ENCODE results near the gene PLEKHN1.
A peak's percentile ranks its signal among the peaks of the same experiment; 100 is the strongest.

Gene PLEKHN1, protein sequence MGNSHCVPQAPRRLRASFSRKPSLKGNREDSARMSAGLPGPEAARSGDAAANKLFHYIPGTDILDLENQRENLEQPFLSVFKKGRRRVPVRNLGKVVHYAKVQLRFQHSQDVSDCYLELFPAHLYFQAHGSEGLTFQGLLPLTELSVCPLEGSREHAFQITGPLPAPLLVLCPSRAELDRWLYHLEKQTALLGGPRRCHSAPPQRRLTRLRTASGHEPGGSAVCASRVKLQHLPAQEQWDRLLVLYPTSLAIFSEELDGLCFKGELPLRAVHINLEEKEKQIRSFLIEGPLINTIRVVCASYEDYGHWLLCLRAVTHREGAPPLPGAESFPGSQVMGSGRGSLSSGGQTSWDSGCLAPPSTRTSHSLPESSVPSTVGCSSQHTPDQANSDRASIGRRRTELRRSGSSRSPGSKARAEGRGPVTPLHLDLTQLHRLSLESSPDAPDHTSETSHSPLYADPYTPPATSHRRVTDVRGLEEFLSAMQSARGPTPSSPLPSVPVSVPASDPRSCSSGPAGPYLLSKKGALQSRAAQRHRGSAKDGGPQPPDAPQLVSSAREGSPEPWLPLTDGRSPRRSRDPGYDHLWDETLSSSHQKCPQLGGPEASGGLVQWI

DNA sequence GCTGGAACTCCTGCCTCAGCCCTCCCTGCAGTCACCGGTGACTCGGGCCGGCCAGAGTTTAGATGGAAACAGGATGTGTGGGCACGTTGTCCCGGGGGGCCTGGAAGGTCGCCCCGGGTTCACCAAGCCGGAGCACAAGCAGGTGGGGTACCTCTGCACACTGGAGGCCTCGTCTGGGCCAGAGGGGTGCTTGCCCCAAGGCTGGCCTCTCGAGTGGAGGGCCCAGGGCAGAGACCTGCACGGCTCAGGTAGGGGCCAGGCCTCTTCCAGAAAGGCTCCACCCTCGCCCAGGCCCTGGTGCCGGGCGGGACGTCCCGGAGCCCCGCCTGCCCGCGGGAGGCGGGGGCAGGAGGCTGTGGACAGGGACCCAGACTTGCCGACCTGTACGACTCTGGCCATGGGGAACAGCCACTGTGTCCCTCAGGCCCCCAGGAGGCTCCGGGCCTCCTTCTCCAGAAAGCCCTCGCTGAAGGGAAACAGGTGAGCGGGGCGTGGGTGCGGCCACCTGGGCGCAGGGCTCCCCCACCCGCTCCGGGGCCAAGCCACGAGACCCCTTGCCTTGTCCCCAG, at the start of gene PLEKHN1:
Gene PLEKHN1 (plus strand): TSS at position 348 of the 569 bp plus-strand sequence. CDS start 50 bp downstream, at position 398.
- peak; percentile 81 for DNase-seq (ENCODE audit: low spot score)

- no peak for DNase-seq (ENCODE audit: low spot score)
Observed at GRCh38 chr1:917076-917459, 49.2 kb upstream of the PLEKHN1 start.

- DNase-seq (ENCODE audit: low spot score), result no peak
Observed at GRCh38 chr1:917466-918091, 48.7 kb upstream of the PLEKHN1 start.

- DNase-seq (ENCODE audit: low spot score), result no peak
Observed at GRCh38 chr1:918353-918752, 47.9 kb upstream of the PLEKHN1 start.

DNA sequence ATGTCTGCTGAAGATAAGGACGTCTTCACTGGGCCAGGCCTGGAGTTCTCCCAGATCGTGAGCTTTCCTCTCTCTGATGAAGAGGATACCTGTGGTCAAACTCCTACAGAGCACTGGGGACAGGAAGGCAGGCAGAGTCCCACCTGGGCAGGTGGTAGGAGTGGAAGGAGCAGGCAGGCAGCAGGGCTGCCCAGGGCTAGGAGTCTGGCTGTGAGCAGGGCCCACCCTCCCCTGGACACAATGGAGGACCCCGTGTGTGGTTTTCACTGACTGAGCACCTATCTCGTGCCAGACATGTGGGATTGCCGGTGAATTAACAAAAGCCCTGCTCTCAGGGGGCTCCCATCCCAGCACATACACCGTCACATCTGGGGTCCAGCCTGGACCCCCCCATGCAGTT, 47.4 kb upstream of the PLEKHN1 start:
- no peak for DNase-seq (ENCODE audit: low spot score)

GRCh38 chr1:919271-919872, 46.9 kb upstream of the PLEKHN1 start:
- no peak for DNase-seq (ENCODE audit: low spot score)

- DNase-seq (ENCODE audit: low spot score), result no peak
Observed at GRCh38 chr1:920010-920409, 46.3 kb upstream of the PLEKHN1 start.

GRCh38 chr1:920521-920920, 45.8 kb upstream of the PLEKHN1 start:
- no peak for DNase-seq (ENCODE audit: low spot score)

DNA sequence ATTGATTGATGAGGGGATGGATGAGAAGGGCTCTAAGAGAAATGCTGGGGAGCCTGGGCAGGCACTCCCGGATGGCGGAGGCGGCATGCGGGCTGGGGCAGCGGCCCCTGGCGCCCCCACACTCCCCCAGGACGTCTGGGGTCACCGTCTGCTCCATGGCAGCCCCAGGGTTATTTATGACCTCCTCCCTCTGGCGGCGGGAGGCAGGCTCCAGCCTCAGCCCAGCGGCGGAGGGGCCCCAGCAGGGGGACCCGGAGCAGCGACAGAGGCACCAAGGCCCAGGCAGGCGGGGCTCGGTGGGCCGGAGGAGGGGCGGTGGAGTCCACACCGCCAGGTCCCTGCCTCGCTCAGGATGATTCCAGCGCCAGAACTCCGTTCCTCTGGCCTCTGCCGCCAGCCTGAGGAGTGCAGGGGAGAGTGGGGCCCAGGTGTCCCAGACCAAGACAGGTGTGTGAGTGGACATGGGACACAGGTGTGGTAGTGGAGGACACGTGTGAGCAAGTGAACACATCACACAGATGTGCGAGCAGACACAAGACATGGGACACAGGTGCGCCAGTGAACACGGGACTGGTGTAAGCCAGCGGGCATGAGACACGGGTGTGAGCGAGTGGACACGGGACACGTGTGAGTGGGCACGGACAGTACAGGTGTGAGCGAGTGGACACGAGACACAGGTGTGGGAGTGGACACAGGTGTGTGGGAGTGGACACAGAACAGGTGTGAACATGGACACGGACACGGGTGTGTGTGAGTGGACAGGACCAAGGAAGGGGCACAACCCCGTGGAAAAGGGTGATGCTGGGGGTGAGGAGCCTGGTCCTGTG, 45.1 kb upstream of the PLEKHN1 start:
- DNase-seq (ENCODE audit: low spot score), result peak; percentile 94

DNA sequence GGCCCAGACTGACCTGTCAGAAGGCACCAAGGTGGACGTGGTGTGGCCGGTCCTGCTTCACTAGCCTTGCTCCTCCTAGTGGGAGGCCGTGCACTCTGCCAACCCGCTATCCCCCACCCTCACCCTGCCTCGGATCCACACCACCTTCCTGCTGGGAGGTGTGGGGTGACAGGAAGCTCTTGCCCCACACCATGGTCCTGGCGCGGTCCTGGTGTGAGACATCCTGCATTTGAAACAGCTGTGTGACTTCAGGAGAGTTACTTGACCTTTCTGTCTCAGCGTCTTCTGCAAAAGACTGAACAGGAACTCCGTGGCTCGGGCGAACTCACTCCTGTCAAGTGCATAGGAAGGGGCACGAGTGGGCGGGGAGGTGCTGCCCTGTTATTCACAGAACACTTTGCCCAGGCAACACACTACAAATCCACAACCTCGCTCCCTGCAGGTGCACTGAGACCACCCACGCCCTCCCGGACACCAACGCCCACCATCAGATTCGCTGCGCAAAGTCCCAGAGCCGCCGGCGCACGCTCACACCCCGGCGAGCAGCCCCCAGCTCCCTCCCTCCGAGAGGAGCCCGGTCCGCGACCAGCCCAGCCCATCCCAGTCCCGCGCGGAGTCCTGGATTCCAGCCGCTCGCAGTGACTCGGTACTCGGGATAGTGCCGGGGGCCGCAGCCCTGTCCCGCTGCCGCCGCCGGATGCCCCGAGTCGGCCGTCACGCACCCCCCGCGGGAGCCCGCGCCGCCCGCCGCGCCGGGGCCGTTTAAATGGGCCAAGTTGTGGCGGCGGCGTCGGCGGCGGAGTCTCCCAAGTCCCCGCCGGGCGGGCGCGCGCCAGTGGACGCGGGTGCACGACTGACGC, 42.9 kb upstream of the PLEKHN1 start, which contains the start of gene SAMD11:
Gene SAMD11 (plus strand): TSS at position 793 of the 860 bp plus-strand sequence. CDS start 509 bp downstream, outside the sequence.
- peak; percentile 71 for DNase-seq (ENCODE audit: low spot score)

GRCh38 chr1:923991-924655, 42.2 kb upstream of the PLEKHN1 start:
- DNase-seq (ENCODE audit: low spot score), result peak; percentile 39

DNA sequence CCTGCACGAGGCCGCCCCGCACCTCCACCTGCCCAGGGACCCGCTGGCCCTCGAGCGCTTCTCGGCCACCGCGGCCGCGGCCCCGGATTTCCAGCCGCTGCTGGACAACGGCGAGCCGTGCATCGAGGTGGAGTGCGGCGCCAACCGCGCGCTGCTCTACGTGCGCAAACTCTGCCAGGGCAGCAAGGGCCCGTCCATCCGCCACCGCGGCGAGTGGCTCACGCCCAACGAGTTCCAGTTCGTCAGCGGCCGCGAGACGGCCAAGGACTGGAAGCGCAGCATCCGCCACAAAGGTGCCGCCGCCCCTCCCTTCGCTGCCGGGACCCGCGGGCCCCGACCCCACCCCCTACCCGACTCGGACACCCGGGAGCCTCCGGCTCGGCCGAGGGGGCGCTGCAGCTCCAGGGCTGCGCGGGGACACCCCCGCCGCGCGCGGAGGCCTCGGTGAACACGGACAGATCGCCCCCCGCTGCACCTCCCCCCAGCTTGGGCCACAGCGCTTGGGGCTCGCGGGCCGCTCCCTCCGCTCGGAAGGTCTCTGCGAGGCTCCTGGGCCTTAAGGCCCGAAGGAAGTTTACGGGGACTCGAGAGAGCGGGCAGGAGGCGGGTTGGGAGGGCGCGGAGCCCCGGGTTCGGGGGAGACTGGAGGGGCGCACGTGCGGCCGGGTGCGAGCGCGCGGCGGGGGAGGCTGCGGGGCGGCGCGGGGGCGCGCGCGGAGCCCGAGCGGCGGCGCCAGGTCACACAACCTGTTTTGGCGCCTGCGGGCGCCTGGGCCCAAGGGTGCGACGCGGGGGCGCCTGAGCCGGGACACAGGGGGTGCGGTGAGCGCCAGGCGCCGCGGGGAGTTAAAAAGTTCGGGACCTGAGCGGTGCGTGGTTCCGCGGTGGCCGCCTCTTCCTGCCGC, 41.4 kb upstream of the PLEKHN1 start:
- peak; percentile 60 for DNase-seq (ENCODE audit: low spot score)

GRCh38 chr1:925561-926421, 40.5 kb upstream of the PLEKHN1 start:
- DNase-seq (ENCODE audit: low spot score), result peak; percentile 54

- no peak for DNase-seq (ENCODE audit: low spot score)
Observed at GRCh38 chr1:927234-927633, 39.0 kb upstream of the PLEKHN1 start.

GRCh38 chr1:927748-928147, 38.5 kb upstream of the PLEKHN1 start:
- no peak for DNase-seq (ENCODE audit: low spot score)

DNA sequence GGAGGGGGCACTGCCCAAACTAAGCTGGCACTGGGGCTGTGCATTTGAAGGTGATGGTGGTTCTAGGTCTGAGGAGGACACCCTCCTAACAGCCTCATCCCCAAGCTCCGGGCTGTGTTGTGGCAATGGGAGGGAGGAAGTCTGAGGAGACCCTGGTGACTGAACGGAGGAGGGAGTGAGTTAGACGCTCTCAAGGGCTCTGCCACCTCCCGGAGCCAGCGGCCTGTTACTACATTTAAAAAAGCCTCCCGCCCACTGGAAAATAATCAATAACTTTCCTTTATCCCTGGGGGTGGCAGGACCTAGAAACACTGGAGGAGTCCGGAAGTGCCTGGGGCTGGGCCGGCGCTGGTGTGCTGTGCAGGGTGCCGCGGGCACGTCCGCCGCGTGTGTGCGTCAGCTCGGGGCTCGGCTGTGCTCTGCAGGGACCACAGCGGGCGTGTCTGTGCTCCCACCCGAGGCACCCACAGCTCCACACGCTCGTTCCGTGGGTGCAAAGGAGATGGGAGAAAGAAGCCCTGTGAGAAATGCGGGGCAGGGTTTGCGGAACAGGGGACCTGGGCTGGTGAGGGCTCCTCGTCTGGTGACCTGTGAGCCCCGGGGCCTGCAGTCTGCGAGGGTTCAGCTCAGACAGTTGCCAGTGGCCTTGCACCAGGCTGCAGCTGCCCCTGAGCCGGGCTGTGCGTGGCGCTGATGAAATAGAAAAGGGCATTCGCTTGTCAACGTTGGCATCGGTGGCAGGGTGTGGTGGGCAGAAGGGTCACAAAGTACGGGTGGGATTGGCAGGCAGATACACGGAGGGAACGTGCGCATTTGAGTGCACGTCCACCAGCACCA, 37.2 kb upstream of the PLEKHN1 start:
- no peak for DNase-seq (ENCODE audit: low spot score)

Measured in iPS-NIHi11 (cell line).